GM21526 (cell line): ENCODE data around the gene PKP2.
"Not testable (repeated sequence)": the region's sequence is repeated elsewhere in the genome, so short reads cannot be mapped to it uniquely, and the experiment has no call there.

Source experiments
- ATAC-seq: cut with Tn5 transposase; IDR thresholded peaks from one replicate; pipeline ENCODE4 v1.9.1; 2021; ENCODE audit warnings: moderate library complexity; ENCODE audit not compliant: unreplicated experiment, low FRiP score

The PKP2 gene

GRCh38 chr12:32897687-32898573, 1.4 kb upstream of the PKP2 start:
- no peak for ATAC-seq

GRCh38 chr12:32897281-32897610, 669 bp upstream of the PKP2 start:
- peak; percentile 13 for ATAC-seq

DNA sequence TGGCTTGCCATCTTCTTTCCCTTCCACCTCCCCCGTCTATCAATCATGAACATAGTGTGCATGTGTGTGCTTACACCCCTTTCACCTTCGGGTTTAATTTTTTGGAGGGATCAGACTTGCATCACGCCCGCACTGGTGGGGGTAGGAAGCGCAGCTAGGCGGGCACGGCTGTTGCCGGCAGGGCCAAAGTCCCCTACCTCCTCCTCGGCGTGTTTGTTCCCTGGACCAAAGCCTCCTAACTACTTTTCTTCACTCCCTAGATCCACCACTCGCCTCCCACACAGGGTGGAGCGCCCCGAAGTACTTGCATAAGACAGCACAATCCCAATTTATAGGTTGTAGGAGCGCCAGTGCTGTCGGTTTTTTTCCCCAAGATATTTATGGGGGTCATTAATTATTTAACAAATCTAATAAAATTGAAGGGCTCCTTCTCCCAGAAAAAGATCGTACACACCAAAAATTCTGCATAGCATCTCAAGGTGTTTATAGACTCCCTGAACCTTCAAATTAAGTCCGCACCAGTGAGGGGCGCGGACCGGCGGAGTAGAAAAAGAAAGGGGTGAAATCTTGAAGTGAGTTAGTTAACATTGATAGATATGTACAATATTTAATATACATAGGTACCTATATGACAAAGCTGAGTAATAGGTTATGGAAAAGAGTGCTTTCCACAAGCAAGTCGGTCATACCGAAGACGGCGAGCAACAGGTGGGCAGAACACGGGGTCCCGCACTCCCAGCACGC, 717 bp downstream of the PKP2 start:
- no peak for ATAC-seq

DNA sequence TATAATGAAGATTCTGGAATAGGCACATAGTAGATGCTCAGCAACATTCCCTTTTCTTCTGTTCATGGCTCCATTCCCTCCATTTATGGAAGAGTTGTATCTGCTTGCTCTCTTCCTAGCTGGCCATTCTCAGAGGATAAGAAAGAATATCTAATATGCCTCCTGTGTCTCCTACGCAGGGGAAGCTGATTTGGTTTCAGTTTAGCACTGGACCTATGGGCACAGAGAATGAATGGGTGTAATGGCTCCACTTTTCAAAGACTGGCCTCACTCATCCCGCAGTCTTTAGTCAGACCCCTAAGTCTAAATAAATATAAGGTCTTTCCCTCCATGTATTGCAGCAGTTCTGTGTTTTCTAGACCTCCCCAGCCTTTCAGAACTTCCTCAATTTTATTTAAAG, 2.0 kb downstream of the PKP2 start:
- no peak for ATAC-seq

GRCh38 chr12:32893458-32893857, 3.1 kb downstream of the PKP2 start:
- no peak for ATAC-seq

GRCh38 chr12:32893043-32893442, 3.5 kb downstream of the PKP2 start:
- no peak for ATAC-seq

- ATAC-seq: not testable (repeated sequence)
These were observed 4.2 kb downstream of the PKP2 start for GRCh38 chr12:32892369-32892768.

GRCh38 chr12:32891956-32892355, 4.6 kb downstream of the PKP2 start:
- no peak for ATAC-seq

GRCh38 chr12:32891526-32891925, 5.1 kb downstream of the PKP2 start:
- no peak for ATAC-seq

DNA sequence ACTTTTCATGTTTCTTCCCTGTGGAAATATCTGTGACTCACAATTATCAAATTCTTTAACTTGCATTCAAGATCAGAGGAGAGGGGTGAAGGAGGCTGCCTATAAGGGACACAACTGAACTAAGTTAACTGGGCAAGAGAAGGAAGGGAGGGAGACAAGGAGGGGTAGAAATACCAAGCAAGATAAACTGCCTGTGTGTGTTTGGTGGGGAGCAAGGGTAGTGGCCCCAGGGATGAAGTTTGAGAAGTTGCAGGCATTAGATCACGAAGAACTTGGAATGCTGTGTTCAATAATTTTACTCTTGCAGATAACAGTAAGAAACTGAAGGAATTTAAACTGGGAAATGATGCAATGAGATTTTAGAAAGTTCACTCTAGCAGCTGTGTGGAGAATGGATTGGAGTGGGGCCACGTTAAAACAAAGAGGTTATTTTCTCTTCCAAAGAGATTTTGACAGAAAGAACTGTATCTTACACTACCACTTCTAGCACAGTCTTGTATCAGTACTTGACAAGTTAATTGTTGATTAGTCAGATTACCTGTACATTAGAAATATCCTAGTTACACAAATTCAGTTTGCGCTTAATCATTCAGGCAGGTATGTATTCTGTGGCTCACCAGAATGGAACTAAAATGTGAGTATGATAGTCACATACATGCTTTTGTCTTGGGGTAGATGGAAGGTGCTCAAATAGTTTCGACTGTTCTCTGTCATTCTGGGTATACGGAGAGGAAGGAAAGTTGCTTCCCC, 7.4 kb downstream of the PKP2 start:
- no peak for ATAC-seq

DNA sequence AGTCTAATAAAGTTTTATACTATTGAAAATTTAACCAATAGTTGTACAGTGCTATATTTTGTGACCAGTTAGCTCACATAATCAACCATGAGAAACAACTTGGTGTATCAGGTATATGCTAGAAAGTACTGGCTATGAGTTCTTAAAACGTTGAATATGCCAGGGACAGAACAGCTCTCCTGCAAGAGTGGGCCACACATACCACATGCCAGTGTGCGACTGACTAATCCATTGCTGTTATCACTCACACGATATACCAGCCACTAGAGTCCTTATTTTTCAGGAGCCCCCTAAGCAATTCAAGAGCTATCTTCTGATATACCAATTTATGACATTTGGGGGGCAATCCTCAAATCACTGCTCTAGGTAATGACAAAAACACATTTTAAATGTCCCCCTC, 9.5 kb downstream of the PKP2 start:
- no peak for ATAC-seq

GRCh38 chr12:32885831-32886230, 10.7 kb downstream of the PKP2 start:
- no peak for ATAC-seq

DNA sequence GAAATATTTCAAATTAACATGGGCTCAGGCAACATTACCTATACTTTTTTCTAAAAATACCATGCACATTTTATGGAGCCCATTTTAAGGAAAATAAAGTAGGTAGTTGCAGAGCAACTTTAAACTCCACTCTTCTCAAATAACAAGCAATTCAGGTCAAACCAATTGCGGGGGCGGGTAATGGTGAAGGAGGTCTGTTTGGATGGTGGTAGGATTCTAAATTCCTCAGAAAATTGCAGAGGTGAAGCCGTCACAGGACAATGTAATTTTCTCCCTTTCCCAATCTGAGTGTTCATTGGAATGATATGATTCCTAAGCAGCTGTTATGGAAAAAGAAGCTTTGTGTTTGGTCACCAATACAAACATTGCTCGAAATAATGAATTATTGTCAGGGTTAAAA, 11.6 kb downstream of the PKP2 start:
- no peak for ATAC-seq

GRCh38 chr12:32881702-32882101, 14.9 kb downstream of the PKP2 start:
- no peak for ATAC-seq

GRCh38 chr12:32881107-32881506, 15.5 kb downstream of the PKP2 start:
- no peak for ATAC-seq

GRCh38 chr12:32879066-32879465, 17.5 kb downstream of the PKP2 start:
- not testable (repeated sequence) for ATAC-seq

GRCh38 chr12:32877601-32878459, 18.7 kb downstream of the PKP2 start:
- ATAC-seq: no peak

- no peak for ATAC-seq
These were observed 20.6 kb downstream of the PKP2 start for GRCh38 chr12:32876004-32876403.

GRCh38 chr12:32874975-32875374, 21.6 kb downstream of the PKP2 start:
- no peak for ATAC-seq

DNA sequence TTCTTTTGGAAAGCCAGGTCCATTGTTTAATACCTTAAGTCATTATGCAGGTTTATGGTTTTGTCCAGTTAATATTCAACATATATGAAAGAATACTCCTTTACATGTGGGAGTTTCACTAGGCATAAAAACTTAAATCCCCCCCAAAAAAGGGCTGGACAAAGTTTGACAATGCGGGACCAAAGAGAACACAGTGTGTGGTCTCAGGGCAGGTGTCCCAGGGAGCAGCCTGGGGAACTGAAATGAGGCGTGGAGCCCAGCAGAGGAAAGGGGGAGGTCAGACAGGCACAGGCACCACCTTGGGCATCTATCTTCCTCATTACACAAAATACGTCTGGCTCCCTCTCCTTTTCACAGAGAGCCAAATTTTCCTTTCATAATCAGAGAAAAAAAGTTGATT, 22.5 kb downstream of the PKP2 start:
- no peak for ATAC-seq
